GM21529 (cell line): Measurements from ENCODE around the gene ANK2.
"Not testable (repeated sequence)": the region's sequence is repeated elsewhere in the genome, so short reads cannot be mapped to it uniquely, and the experiment has no call there.

Experiments
- ATAC-seq: cut with Tn5 transposase; IDR thresholded peaks from one replicate; pipeline ENCODE4 v1.9.1; 2021; ENCODE audit not compliant: unreplicated experiment

The ANK2 gene

GRCh38 chr4:113050837-113051236 lies 1.4 kb downstream of the ANK2 start:
- no peak for ATAC-seq

DNA sequence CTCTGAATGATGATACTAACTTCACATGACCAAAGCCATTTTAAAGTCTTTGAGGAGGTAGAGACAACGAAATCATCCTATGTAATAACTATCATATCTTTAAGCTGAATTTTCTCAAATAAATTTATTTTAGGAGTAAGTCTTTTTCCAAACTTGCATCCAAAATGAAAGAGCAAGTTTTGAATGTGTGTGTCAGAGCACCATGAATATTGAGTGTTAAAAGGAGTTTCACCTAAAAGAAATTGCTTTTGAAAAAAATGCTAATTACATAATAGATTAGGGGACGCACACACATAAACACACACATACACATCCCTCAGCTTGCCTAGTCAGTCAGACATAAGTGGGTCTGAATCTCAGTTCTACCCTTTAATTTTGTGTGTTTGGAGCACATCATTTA lies 1.9 kb downstream of the ANK2 start:
- ATAC-seq, result no peak

- ATAC-seq, result peak; percentile 99
These were observed 3.0 kb downstream of the ANK2 start for GRCh38 chr4:113052379-113052951.

DNA sequence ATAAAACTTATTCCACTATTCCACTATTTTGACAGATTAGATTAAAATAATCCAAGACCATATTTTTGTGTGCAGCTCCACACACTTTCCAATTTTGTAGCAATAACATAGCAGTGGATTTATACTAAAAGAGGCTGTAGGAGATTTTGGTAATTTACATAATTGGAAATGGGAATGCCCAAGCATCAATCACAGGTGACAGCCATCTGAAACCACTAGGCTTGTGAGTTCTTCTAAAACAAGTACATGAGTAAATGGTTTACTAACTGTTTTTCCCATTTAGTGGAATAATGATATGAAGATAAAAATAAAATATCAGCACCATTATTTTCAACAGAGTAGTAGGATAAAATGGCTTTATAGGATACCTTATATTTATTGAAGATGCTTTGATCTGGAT lies 4.4 kb downstream of the ANK2 start:
- ATAC-seq, result no peak

- ATAC-seq, result no peak
These were observed 6.9 kb downstream of the ANK2 start for GRCh38 chr4:113056318-113056717.

DNA sequence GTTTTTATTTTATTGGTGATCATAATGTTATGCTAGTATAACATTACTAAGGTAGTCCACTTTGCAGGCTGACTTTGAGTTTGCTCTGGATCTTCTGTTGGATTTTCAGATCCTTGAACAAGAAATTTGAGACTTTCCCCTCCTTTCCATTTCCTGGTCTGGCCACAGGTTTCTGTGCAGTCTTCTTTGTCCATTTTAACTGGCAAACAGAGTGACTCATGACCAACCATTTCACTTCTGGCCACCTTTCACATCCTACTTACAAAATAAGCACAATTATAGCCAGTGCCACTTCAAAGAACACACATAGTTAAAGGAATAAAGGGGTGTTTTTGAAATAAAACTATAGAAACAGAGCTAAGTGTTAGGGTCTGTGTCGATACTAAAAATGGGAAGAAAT lies 8.4 kb downstream of the ANK2 start:
- ATAC-seq, result no peak

DNA sequence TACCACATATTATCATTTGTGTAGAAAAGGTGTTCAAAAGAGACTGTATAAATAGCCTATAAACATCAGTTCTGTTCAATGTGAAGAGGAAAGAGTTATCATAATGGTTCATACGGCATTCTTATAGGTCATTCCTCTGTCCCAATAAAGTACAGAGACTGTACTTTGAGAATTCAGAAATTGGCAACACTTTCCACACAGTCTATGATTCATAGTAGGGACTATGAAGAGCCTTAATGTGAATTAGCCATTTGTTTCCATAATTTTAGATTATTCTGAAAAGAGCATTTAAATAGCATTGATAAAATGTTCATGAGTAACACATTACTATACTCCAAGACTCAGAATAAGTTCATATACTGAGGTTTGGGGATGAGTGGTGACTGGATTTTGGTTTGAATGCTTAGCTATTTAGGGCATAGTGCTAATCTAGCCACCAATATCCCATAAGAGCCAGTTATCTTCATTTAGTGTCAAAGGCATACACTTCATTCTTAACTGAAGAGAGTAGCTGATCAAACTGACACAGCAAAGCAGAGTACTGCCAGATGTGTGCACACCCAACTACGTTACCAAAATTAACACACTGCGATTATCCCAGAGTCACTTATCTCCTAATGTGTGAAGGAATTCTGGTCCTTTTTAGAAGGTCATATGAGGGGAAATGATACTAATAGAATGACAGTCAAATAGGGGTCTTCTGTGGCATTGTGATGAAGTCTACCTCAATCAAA lies 10.2 kb downstream of the ANK2 start:
- ATAC-seq, result no peak

- no peak for ATAC-seq
These were observed 11.4 kb downstream of the ANK2 start for GRCh38 chr4:113060853-113061252.

DNA sequence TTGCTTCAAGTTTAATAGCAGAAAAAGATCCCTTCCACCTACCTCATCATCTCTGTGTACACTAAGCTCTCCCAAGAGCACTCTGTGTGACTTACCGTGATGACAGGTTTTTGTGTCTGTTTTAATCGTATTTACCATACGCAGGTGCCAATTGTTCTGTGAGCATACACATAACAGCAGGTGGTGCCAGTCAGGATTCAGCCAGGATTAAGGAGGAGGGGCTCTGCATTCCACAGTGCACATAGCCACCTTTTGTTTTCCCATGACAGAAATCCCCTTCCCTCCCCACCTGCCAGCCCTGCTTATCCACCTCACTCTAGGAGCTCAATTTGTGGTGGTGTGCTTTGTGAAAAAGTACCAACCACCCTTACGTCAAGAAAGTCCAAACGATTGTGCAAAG lies 14.8 kb downstream of the ANK2 start:
- ATAC-seq, result no peak

- no peak for ATAC-seq
These were observed 16.2 kb downstream of the ANK2 start for GRCh38 chr4:113065629-113066028.

- ATAC-seq, result not testable (repeated sequence)
These were observed 19.3 kb downstream of the ANK2 start for GRCh38 chr4:113068771-113069170.

- no peak for ATAC-seq
These were observed 19.9 kb downstream of the ANK2 start for GRCh38 chr4:113069212-113069892.

- no peak for ATAC-seq
These were observed 21.3 kb downstream of the ANK2 start for GRCh38 chr4:113070755-113071154.

DNA sequence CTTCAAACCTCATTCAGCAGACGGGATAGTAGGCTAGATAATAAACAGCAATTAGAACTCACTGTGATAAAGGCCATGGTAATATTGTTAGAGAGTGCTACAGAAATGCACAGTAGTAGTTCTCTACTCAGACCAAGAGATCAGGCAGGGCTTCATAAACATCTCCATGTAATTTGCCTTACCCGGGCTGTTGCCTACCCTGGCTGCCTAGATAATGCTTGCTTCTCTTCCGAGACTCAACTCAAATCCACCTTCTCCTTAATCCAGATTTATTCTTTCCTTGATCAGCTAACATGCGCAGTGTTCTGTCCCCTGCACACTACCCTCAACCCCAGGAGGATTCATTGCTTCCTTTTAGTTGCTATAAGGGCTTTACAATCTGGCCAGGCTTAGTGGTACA lies 21.8 kb downstream of the ANK2 start:
- ATAC-seq, result no peak

DNA sequence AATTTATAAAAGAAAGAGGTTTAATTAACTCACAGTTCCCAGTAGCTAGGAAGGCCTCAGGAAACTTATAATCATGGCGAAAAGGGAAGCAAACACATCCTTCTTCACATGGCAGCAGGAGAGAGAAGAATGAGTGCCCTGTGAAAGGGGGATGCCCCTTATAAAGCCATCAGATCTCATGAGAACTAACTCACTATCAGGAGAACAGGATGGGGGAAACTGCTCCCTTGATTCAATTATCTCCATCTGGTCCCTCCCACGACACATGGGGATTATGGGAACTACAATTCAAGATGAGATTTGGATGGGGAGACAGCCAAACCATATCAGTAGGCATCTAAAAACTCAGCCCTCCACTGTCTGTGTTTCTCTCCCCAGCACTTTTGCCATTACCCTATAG lies 22.4 kb downstream of the ANK2 start:
- ATAC-seq, result no peak

- no peak for ATAC-seq
These were observed 24.1 kb downstream of the ANK2 start for GRCh38 chr4:113073451-113074005.

DNA sequence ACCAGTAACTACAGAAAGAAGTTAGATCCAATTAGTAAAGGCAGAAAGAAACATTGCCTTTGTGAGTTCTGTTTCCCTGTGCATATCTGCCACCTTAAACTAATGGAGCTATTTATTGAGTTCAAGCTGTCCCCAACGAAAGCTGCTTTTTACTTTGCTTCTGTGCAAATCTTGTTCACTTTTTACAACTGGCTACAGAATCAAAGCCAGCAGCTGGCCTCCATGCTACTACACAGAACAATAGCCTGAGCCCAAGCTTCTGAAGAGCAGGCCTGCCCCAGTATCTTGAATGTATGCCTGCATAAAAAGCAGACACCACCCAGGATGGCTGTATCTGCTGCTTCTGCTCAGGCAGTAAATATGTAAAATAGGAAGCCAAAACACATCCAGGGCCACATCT lies 28.1 kb downstream of the ANK2 start:
- ATAC-seq, result no peak

DNA sequence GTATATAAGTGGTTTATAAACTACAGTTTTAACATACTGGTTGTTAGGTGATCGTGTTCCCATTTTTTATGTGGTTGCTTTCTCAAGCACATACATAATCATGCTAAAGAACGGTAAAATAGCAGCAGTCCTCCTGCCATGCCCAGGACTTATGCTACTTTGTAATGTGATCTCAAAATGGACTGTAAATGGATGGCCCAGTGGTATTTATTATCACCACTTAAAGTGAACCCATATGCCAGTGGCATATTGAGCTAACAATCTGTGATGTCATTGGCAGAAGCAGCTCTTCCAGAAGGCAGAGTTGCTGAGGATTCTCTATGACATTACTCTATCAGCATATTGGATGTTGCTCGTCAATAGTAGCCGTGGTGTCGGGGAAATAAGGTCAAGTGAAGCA lies 28.6 kb downstream of the ANK2 start:
- ATAC-seq, result no peak

GRCh38 chr4:113080050-113080449 lies 30.6 kb downstream of the ANK2 start:
- ATAC-seq, result no peak

GRCh38 chr4:113080624-113081023 lies 31.2 kb downstream of the ANK2 start:
- ATAC-seq, result no peak

- no peak for ATAC-seq
These were observed 33.9 kb downstream of the ANK2 start for GRCh38 chr4:113083346-113083745.

GRCh38 chr4:113086172-113086695 lies 36.8 kb downstream of the ANK2 start:
- ATAC-seq, result no peak
